NCI-H345 treated with DMSO at 0.1 percent for 48 hours (cell line): Measurements from ENCODE around the gene S1PR1.
"Not testable (repeated sequence)": the region's sequence is repeated elsewhere in the genome, so short reads cannot be mapped to it uniquely, and the experiment has no call there.

Source experiments
- DNase-seq: peaks from one replicate; lab custom pipeline; 2025; ENCODE audit not compliant: unreplicated experiment; lab: John Stamatoyannopoulos, UW

Gene S1PR1

DNA sequence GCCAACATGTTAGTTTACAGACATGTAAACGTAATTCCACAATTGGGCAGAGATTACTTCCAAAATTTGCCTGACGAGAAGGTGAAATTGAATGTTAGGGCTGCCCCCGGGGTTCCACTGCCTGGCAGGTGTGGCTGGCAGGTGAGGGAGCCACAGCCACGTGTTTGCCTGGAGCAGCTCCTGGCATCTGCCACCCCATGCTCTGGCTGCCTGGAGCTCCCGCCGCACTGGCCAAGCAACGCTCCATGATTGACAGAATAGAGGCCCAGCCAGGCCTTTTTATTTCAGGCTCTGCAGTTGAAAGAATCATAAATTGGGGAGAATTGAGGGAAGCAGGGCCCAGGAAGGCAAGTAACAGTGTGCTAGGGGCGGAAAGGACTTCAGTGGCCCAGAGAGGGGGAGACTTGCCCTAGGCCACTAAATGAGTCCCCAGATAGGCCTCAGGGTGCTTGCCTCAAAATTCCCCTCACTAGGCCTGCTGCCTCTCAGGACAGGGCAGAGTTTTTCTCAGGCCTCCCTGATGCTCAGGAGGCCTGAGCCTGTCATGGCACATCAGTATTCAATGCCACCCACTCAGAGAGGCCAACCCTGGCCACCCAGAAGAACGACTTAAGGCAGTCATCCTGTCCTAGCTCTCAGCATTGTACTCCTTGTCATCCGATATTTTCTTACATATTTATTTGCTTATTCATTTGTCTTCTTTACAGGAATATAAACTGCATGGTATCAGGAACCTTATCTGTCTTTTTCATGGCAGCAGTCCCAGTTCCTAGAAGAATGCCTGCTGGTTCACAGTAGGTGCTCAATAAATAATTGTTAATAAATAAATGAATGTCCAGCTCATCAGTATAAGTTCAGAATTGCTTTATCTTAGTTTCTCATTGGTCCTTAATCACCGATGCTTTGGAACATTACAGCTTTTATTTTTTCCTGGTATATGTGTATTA is 16.6 kb upstream of the S1PR1 start:
- no peak for DNase-seq

DNA sequence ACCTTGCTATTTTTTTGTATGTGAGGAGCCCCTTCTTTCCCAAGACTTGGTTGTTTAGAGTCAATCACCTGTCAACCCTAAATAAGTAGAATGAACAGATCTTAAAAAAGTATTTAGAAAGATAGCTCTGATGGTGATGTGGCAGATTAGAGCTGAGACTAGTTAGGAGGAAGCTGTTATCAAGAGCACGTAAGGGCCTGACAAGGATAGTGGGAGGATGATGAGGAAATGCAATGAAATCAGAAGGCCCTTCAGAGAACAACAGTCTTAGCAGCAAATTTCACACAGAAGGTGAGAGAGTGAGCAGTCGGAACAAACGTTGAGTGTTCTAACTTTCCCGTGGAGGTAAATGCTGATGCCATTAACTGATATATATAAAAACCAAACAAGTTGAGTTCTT is 15.9 kb upstream of the S1PR1 start:
- no peak for DNase-seq

DNA sequence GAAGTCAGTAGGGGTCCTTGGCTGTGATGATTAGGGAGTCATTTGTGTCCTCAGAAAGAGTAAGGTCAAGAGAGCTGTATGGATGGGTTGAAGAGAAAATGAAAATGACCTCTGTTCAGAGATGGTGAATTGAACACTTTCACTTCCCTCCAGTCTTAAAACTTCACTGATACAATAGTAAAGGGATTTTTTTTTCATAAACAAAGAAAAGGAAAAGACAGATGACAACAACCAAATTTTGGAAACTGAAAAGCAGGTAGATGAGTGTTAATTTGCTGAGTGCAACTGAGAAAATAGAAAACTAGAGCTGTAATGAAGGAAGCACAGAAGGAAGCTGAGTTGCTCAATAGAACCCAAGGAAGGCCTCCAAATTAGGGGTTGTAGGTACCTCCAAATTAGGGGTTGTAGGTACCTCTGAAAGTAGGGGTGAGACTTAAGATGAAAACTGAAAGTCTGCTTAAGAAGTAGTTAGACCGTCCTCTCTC is 14.8 kb upstream of the S1PR1 start:
- DNase-seq = no peak

DNA sequence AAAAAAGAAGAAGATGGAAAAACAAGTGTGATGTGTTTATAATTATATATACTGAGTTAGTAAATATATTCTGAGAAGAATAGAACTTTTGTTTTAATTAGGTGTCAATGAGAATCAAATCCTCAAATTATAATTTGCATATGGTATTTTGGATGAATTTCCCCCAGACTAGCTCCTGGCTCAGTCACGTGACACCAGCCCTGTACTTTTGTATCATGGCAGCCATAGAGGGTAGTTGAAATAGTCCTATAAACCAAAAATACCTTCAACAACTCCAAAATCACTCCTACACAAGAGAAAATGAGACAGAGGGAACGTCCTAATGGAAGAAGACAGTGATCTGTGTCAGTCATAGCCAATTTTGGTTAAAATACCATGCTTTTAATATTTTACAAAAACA is 9.0 kb upstream of the S1PR1 start:
- no peak for DNase-seq

DNA sequence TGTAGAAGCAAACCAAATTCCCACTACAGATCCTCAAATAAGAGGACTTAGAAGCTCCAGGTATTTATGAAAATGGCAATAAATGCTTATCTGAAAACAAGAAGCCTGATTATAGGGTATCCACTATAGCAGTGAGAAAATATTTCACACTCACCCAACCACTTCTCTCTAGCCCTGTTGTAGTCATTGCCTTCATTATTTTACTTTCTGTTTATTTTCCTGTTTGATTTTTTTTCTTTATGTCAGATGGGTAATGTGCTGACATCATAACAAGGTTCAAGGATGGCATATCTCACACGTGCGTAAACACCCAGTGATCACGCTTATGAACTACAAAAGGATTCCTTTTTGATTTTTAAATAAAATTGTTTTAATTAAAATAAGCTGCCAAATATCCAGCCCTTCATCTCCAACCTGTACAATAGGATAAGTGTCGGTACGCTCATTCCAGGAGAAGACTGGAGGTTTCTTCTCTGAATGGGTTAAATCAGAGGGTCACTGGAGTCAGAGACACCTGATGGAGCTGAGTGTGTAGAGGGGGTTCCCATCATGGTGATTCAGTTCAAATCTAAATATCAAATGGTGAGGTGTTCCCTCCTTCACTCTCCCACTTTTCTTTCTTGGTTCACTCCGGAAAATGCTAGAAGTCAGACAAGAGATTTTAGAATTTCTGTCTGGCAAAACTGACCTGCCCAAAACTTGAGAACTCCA is 8.2 kb upstream of the S1PR1 start:
- DNase-seq = no peak

DNA sequence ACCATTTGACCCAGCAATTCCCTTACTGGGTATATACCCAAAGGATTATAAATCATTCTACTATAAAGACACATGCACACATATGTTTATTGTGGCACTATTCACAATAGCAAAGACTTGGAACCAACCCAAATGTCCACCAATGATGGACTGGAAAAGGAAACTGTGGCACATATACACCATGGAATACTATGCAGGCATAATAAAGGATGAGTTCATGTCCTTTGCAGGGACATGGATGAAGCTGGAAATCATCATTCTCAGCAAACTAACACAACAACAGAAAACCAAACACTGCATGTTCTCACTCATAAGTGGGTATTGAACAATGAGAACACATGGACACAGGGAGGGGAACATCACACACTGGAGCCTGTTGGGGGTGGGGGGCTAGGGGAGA is 4.6 kb upstream of the S1PR1 start:
- not testable (repeated sequence) for DNase-seq

DNA sequence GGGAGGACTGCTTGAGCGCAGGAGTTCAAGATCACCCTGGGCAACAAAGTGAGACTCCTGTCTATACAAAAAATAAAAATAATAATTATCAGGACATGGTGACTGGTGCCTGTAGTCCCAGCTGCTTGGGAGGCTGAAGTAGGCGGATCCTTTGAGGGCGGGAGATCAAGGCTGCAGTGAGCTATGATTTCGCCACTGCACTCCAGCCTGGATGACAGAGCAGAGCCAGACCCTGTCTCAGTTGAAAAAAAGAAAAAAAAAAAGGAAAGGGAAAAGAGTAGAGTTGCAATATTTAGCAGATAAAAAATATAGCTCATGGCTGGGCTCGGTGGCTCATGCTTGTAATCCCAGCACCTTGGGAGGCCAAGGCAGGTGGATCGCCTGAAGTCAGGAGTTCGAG is 3.3 kb upstream of the S1PR1 start:
- no peak for DNase-seq

DNA sequence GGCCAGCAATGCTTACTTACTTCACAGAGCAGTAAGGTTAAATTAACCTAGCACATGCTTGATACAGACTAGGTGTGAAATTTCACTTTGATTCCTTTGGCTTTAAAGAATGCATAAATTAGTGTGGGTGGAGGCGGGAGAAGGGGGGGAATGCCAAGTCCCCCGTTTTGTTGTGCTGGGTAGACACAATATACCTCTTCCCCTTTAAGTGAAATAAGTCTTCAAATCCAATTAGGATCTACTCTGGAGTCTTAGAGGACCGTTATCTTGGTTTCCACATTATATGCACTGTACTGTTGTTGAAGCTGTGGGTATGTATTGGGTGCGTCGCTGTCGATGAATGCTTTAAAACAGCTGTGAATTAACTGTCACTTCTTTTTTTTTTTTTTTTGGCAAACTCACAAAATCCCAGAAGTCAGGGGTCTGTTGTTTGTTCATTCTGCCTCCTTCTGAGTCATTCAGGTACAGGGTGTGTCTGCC is 1.6 kb upstream of the S1PR1 start:
- no peak for DNase-seq

DNA sequence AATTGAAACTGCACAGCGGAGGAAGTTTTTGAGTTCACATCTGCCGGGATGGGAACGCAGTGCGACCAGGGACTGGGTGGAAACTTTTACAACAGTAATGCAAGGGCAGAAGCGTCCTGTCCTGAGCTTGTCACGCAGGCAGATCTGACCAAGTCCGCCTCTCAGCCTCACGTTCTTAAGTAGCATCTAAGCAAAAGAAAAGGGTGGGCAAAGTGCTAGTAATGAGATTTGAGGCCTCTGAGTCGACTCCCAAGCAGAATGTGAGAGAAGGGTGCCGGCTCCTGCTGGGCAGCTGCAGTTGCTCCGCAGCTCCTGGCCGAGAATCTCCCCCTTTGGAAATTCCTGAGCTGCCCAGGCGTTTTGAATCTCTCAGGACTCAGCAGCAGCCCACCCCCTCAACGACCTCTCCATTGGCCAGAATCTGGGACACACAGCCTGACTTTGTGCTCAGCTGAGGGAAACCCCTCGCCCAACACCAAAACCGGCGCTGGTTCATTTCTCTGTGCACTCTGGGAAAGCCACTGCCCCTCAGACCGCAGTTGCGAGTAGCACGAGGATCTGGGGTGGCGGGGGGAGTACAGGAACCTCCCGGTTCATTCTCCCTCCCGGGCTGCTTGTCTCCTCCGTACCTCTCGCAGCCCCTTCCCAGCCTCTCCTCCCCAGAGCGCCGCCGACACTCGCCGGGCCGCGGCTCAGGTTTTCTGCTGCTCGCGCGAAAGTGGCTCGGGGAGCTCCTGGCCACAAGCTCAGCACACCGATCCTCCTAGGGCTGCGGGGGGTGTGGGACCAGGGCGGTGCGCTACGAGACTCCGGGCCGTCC is 913 bp upstream of the S1PR1 start:
- DNase-seq = no peak

DNA sequence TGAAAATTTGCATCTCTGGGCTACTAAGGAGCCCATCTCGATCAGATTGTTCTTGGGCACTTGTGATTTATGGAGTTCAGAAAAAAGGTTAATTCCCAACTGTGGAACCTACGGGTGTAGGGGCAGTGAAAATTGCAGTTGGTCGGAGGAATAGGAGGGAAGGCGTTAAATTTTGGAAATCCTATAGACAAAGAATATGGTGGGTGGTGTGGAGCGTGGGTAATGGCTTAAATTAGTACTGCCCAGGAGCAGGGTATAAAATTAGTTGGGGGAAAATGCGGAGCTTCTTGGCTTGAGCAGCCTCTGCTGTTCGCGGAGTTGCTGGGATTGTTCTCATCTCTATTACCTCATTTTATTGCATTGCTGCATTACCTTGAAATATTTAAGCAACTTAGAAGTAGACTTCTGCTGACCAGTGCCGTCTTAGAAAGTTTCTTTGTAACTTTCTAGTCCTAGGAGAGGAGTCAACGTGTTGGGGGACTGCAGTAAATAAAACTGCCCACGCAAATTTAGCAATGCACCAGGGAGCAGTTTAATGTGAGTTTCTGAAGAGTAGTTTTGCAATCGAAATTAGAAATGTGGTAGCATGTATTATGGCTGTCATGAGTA is 514 bp downstream of the S1PR1 start:
- no peak for DNase-seq

DNA sequence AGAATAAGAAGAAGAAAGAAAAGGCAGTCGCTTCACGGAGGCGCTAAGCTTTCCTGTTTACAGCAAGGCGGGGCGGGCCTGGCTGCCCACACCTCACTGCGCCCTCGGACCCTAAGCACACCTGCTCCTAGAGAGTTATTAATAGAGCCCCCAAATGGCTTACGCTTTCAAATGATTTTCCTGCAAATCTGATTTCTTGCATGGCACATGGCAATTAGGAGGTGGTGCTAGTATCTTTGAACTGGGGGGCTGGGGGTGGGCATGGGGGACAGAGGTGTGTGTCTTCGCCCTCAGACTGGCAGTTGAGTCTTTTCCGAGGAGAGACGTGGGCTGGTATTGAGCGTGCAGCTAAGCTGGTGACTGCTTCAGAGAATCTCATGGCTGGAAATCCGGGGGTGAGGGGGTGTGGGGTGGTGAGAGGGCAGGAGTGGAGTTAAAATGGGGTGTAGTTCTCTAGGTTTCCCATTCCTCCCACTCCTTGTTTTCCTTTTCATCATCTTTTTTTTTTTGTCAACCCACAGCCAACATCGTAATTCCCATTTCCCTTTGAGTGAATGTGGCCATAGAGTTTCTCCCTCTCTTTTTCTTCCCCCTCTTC is 1.3 kb downstream of the S1PR1 start:
- no peak for DNase-seq

DNA sequence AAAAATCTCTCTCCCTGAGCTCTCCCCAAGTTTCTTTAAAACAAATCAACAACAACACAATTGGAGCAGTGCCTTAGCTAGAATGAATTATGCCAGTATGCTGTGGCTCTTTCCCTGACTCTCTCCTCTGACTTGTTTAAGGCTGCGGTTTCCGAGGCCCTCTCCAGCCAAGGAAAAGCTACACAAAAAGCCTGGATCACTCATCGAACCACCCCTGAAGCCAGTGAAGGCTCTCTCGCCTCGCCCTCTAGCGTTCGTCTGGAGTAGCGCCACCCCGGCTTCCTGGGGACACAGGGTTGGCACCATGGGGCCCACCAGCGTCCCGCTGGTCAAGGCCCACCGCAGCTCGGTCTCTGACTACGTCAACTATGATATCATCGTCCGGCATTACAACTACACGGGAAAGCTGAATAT is 1.9 kb downstream of the S1PR1 start:
- no peak for DNase-seq

DNA sequence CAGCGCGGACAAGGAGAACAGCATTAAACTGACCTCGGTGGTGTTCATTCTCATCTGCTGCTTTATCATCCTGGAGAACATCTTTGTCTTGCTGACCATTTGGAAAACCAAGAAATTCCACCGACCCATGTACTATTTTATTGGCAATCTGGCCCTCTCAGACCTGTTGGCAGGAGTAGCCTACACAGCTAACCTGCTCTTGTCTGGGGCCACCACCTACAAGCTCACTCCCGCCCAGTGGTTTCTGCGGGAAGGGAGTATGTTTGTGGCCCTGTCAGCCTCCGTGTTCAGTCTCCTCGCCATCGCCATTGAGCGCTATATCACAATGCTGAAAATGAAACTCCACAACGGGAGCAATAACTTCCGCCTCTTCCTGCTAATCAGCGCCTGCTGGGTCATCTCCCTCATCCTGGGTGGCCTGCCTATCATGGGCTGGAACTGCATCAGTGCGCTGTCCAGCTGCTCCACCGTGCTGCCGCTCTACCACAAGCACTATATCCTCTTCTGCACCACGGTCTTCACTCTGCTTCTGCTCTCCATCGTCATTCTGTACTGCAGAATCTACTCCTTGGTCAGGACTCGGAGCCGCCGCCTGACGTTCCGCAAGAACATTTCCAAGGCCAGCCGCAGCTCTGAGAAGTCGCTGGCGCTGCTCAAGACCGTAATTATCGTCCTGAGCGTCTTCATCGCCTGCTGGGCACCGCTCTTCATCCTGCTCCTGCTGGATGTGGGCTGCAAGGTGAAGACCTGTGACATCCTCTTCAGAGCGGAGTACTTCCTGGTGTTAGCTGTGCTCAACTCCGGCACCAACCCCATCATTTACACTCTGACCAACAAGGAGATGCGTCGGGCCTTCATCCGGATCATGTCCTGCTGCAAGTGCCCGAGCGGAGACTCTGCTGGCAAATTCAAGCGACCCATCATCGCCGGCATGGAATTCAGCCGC is 2.5 kb downstream of the S1PR1 start:
- DNase-seq = no peak

DNA sequence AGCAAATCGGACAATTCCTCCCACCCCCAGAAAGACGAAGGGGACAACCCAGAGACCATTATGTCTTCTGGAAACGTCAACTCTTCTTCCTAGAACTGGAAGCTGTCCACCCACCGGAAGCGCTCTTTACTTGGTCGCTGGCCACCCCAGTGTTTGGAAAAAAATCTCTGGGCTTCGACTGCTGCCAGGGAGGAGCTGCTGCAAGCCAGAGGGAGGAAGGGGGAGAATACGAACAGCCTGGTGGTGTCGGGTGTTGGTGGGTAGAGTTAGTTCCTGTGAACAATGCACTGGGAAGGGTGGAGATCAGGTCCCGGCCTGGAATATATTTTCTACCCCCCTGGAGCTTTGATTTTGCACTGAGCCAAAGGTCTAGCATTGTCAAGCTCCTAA is 3.2 kb downstream of the S1PR1 start:
- no peak for DNase-seq

DNA sequence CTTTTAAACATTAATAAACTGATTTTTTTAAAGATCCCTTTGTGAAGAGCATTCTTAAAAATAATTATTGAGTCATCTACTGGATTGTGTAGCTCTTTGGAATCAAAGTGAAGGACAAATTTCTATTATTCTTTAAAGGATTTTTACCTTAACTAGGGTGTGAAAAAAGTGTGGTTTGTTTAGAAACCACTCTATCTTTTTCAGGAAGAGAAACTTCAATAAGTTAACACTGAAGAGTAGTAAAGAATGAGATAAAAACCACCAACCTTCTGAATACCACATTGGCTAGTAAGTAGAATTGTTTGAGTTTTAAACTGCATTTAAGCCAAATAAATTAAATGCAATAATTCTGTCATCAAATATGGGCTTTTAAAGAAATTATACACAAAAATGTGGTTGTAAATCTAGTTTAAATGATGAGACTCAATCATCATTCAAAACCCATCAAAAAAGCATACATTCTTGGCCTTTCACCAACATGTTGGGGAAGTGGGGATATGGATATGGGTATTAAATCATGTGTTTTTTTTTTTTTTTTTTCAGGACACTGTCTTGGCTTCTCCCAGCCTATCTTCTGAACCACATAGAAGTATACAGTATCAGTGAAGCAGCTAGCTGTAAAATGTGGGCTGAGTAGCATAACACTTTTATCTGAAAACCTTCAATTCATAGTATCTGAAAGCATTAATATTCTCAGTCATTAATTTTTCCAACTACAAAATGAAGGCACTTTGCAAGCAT is 4.8 kb downstream of the S1PR1 start:
- DNase-seq = no peak

DNA sequence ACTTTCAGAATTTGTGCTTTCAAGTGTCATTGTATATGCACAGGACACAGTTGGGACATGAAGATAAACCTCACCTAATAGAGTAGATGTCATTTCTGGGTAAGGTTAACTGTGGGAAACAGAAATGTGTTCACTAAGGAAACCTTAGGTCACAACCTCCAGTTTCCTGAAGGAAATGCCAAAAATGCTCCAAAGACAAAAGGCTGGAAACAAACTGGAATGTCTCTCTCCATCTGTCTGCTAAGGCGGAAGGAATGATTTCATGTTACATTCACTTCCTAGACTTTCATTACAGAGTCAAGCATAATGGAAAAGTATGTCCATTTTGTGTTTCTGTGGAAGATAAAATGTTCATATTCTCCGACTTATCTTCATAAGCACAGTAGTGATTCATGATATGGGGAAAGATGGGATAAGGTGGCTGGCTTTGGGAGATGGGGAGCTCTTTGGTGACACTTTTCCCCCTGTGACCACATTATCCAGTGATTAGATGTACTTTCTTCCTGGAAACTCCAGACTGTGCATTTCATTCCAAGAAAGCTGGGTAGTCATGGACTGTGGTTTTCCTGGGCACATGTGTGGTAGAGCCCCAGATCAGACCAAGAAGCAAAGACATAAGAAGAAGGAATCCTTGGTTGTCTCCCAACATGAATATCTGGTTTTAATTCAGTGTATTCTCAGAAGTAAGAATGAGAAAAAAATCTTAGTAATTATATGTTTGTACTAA is 5.7 kb downstream of the S1PR1 start:
- DNase-seq = no peak

DNA sequence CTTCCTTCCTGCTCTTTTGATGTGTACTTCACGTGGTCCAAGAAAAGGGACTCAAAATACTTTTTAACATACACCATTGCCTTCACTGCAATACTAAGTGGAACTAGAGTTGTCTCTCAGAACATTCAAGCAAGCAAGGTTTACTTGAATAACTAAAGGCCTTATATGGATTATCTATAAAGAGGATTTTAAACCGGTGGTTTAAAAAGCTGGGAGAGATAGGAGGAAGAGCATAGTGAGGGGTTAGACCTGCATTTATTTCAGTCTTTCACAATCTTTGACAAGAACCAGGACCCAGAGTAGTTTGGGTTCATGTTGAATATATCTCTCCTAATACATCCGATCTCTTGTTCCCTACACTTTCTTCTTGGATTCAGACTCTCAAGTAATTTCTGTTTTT is 6.9 kb downstream of the S1PR1 start:
- DNase-seq = no peak

DNA sequence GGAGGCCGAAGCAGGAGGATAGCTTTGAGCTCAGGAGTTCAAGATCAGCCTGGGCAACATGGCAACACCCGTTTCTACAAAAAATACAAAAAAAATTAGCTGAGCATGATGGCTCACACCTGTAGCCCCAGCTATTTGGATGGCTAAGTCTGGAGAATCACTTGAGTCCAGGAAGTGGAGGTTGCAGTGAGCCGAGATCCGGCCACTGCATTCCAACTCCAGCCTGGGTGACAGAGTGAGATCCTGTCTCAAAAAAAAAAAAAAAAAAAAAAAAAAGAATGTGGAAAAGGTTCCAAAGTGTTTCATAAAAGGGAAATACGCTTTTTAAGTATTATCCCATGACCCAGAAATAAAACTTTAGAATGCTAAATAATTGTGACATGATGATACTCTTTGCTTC is 8.0 kb downstream of the S1PR1 start:
- DNase-seq = no peak
